Mammary epithelial cell (primary cell): ENCODE data around the gene NDFIP1.

ENCODE experiments used
- CTCF ChIP-seq, 2 donors: IDR thresholded peaks in 1 of 2; conservative IDR thresholded peaks in 1 of 2; 2 replicates each; pipeline ENCODE4 v1.5.1; 2011 to 2012; ENCODE audit warnings: inconsistent platforms in 2 of 2, low read length in 2 of 2, mild to moderate bottlenecking in 2 of 2, control low read depth in 1 of 2, low read depth in 1 of 2; ENCODE audit not compliant: insufficient read depth in 1 of 2; ENCODE audit errors: extremely low read depth in 1 of 2
- EZH2 ChIP-seq: IDR thresholded peaks from 2 replicates; pipeline ENCODE4 v1.6.1; 2012; ENCODE audit warnings: low read length, inconsistent platforms, borderline replicate concordance

DNA sequence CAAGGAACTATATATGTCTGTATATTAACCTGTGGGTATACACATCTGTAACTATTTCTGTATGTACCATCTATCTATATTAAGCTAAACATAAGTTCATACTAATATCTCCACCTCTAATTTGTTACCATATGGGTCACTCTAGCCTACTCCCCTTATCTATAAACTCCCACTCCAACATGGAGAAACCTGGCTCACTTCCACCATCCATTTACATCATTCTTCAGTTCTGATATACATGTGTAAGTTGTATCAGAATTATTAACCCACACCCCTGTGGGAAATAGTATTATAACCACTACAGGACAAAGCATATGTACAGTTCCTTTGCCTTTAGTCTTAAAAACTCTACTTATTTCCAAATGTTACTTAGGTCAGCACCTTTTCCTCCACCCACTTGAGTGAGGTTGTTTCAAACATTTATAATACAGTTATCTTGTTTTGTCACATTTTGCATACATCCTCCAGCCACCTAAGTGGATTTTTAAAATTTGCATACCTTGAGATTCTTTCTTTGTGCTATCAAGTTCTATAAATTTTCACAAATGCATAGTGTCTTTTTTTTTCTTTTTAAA is 10.6 kb downstream of the NDFIP1 start:
- no peak for TF ChIP-seq CTCF (conservative IDR thresholded peaks at IDR 0.05 in 1 of 2, IDR thresholded peaks at IDR 0.05 in 1 of 2; ENCODE audit: extremely low read depth in 1 of 2, insufficient read depth in 1 of 2, low read depth in 1 of 2, low read length in 2 of 2)
- TF ChIP-seq EZH2, result no peak
